Measurements from ENCODE around the gene TRABD. TPM values are rescaled to one million over a fixed set of nuclear protein-coding genes. Genes with fewer than 3 reads are reported as not detected.

Gene TRABD
- total RNA-seq, 1 experiment from 2014 or later: 33.5 TPM

DNA sequence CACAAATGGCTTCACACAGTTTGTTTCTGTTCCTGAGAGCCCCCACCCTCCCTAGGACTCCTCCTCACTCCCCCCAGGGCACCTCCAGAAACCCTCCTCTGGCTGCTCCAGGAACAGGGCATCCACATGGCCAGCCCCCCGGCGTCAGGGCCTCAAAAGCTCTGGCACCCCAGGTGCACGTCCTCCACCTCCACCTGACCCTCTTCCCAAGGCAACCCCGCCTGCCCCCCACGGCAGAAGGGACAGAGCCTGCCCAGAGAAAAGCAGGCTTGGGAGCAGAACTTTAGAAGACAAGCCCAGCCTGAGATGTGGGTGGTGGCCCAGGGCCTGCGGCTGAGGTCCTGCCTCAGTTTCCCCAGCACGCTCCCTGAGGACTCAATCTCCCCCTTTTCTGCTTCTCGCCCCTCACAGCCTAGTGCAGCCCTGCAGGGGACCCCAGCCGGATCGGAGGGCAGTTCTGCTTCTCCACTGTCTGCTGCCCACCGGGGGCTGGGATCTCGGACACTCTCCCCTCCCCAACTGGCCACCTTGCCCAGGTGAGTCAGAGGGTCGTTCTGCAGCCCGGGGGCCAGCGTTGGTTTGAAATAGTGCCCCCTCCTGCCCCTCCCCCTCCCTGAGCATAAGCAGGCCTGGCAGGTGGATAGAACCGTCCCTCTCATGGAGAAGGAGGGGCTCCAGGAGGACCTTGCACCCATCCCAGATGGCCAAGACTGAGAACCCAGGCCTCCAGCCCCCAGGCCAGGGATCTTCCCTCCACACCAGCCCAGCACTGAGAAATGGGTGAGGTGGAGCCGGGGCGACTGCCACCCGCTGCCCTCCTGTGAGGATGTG lies 2.4 kb upstream of the TRABD start:
- no peaks in the 10 kb centered on the region for H3K9me3 Mint-ChIP-seq (ENCODE audit: unreplicated experiment)
- ChIA-PET CTCF (no interaction called here), POLR2A (no interaction called here)
- H3K36me3 Mint-ChIP-seq (ENCODE audit: insufficient read depth, unreplicated experiment): peaks cover 6% of the 10 kb centered on the region
- H3K4me3 Mint-ChIP-seq (ENCODE audit: unreplicated experiment): no peak overlapping the region
- BruUV-seq (replicated peaks): no TSS peak
- Histone ChIP-seq H3K9me3 (no peaks in the 10 kb centered on the region), H3K4me1 (peaks cover 18% of the 10 kb centered on the region; the same call in 1 of the 2 replicates), H3K27me3 (replicated peaks; ENCODE audit: control insufficient read depth, insufficient read depth, low read length) (no peaks in the 10 kb centered on the region), H3K36me3 (ENCODE audit: control insufficient read depth, insufficient read depth, low read length) (no peaks in the 10 kb centered on the region), H3K4me3 (ENCODE audit: low read depth, low read length) (no peak overlapping the region)
- intact Hi-C loops (cut with micrococcal nuclease; ENCODE audit: unreplicated experiment): no loop called here
- TF ChIP-seq, protein P1, sequence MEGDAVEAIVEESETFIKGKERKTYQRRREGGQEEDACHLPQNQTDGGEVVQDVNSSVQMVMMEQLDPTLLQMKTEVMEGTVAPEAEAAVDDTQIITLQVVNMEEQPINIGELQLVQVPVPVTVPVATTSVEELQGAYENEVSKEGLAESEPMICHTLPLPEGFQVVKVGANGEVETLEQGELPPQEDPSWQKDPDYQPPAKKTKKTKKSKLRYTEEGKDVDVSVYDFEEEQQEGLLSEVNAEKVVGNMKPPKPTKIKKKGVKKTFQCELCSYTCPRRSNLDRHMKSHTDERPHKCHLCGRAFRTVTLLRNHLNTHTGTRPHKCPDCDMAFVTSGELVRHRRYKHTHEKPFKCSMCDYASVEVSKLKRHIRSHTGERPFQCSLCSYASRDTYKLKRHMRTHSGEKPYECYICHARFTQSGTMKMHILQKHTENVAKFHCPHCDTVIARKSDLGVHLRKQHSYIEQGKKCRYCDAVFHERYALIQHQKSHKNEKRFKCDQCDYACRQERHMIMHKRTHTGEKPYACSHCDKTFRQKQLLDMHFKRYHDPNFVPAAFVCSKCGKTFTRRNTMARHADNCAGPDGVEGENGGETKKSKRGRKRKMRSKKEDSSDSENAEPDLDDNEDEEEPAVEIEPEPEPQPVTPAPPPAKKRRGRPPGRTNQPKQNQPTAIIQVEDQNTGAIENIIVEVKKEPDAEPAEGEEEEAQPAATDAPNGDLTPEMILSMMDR (IDR thresholded peaks at IDR 0.05; ENCODE audit: insufficient read depth in 1 of 2, low read depth in 1 of 2, low read length in 1 of 2, severe bottlenecking in 1 of 2, unreplicated experiment in 1 of 2): no peak
- H3K27me3 Mint-ChIP-seq (ENCODE audit: insufficient read depth, unreplicated experiment): no peaks in the 10 kb centered on the region
- DNase-seq: no peak
- H3K4me1 Mint-ChIP-seq (ENCODE audit: low read depth, unreplicated experiment): peaks cover 7% of the 10 kb centered on the region
- no peak overlapping the region for H3K27ac Mint-ChIP-seq (ENCODE audit: unreplicated experiment)

DNA sequence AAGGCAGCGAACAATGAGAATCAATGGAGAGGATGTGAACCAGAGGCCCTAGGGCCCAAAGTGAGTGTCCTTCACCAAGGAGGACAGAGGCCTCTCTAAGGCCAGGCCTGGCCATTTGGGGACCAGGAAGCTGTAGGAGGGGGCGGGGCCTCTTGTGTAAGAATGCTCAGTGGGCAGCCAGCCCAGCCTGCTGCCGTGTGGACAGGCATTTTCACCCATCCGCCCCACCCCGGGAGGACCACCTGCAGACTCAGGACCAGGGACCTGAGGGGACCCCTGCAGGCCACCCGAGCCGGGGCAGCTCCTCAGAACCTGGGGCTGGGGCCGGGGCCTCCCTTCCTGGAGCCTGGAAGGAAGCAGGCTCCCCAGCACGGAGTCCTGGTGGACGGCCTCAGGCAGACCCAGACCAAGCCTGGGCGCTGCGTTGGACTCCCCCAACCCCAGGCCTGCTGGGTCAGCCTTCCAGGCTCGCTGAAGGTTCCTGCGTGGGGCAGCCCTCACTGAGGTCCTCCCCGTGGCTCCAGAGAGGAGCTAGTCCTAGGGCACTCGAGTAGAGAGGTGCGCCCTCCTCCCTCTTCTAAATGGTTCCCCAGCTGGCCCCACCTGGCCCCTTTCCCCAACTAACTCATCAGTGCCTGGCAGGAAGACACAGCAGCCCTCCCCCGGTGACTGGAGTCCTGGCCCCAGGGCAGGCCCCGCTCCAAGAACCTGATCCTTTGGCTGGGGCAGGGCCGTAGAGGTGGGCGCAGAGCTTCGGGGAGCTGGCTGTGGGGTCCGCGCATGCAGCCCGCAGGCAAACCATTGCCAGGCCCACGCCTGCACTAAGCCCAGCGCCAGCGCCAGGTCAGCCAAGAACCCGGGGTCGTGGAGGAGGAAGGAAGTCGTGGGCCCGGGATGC lies 1.5 kb upstream of the TRABD start:
- ChIA-PET CTCF (no interaction called here), POLR2A (no interaction called here)
- Mint-ChIP-seq H3K4me3 (ENCODE audit: unreplicated experiment) (peak overlapping the region; percentile 26), H3K27ac (ENCODE audit: unreplicated experiment) (no peak overlapping the region), H3K4me1 (ENCODE audit: low read depth, unreplicated experiment) (peaks cover 7% of the 10 kb centered on the region), H3K36me3 (ENCODE audit: insufficient read depth, unreplicated experiment) (peaks cover 6% of the 10 kb centered on the region), H3K27me3 (ENCODE audit: insufficient read depth, unreplicated experiment) (no peaks in the 10 kb centered on the region), H3K9me3 (ENCODE audit: unreplicated experiment) (no peaks in the 10 kb centered on the region)
- no peaks in the 10 kb centered on the region for H3K36me3 ChIP-seq (ENCODE audit: control insufficient read depth, insufficient read depth, low read length)
- no peaks in the 10 kb centered on the region for H3K9me3 ChIP-seq
- H3K4me1 ChIP-seq: peaks cover 18% of the 10 kb centered on the region; the same call in 1 of the 2 replicates
- no peaks in the 10 kb centered on the region for H3K27me3 ChIP-seq (replicated peaks; ENCODE audit: control insufficient read depth, insufficient read depth, low read length)
- DNase-seq: no peak
- intact Hi-C loops (cut with micrococcal nuclease; ENCODE audit: unreplicated experiment): no loop called here
- H3K4me3 ChIP-seq (ENCODE audit: low read depth, low read length): no peak overlapping the region
- no TSS peak for BruUV-seq (replicated peaks)
- TF ChIP-seq, protein P1 (IDR thresholded peaks at IDR 0.05; ENCODE audit: insufficient read depth in 1 of 2, low read depth in 1 of 2, low read length in 1 of 2, severe bottlenecking in 1 of 2, unreplicated experiment in 1 of 2): no peak

DNA sequence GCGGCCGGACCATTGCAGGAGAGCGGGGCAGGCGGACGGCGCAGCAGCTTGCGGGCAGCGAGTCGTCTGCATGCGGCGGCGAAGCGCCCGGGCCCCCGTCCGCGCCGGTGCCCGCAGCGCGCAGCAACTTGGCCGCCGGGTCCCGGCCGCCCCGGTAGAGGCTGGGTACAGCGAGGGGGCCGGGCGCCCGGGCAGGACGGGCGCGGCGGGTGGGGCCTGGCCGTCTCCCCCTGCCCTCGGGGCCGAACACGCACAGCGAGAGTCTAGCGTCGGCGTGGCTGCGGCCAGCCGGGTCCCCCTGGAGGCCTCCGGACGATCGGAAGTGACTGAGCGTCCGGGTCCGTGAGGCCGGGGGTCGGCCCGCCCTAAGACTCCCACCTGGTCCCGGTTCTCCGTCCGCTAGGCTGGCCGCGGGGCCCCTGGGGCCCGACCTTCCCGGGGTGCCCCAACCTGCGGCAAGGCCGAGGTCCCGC lies 775 bp upstream of the TRABD start:
- Mint-ChIP-seq H3K36me3 (ENCODE audit: insufficient read depth, unreplicated experiment) (peaks cover 6% of the 10 kb centered on the region), H3K4me1 (ENCODE audit: low read depth, unreplicated experiment) (peaks cover 1% of the 10 kb centered on the region), H3K27me3 (ENCODE audit: insufficient read depth, unreplicated experiment) (no peaks in the 10 kb centered on the region), H3K27ac (ENCODE audit: unreplicated experiment) (no peak overlapping the region), H3K9me3 (ENCODE audit: unreplicated experiment) (no peaks in the 10 kb centered on the region), H3K4me3 (ENCODE audit: unreplicated experiment) (peak overlapping the region; percentile 26)
- ChIA-PET POLR2A (no interaction called here), CTCF (no interaction called here)
- TF ChIP-seq, protein P1 (IDR thresholded peaks at IDR 0.05; ENCODE audit: insufficient read depth in 1 of 2, low read depth in 1 of 2, low read length in 1 of 2, severe bottlenecking in 1 of 2, unreplicated experiment in 1 of 2): no peak
- H3K36me3 ChIP-seq (ENCODE audit: control insufficient read depth, insufficient read depth, low read length): no peaks in the 10 kb centered on the region
- intact Hi-C loops (cut with micrococcal nuclease; ENCODE audit: unreplicated experiment): no loop called here
- BruUV-seq (replicated peaks): no TSS peak
- no peaks in the 10 kb centered on the region for H3K9me3 ChIP-seq
- no peak for DNase-seq
- peaks cover 12% of the 10 kb centered on the region; the same call in 1 of the 2 replicates for H3K4me1 ChIP-seq
- H3K4me3 ChIP-seq (ENCODE audit: low read depth, low read length): no peak overlapping the region
- H3K27me3 ChIP-seq (replicated peaks; ENCODE audit: control insufficient read depth, insufficient read depth, low read length): no peaks in the 10 kb centered on the region
